Endometrial microvascular endothelial cells (primary cell): Measurements from ENCODE around the gene PTTG1IP. TPM values are rescaled to one million over a fixed set of nuclear protein-coding genes. Genes with fewer than 3 reads are reported as not detected.

Experiments
- in situ Hi-C: cut with HindIII; loops from 2 replicates; pipeline ENCODE4 v1.10.0; 2017; ENCODE audit warnings: low sequenced_read_pairs, low pct_unique_long_range_greater_than_20kb; ENCODE audit errors: inconsistent ontology term
- total RNA-seq: library from RNA; depleted of rRNA; stranded (reverse); fragments of >200 nt; gene quantifications from one replicate; pipeline ENCODE4 v1.2.3, GENCODE V29; 2015; ENCODE audit errors: inconsistent ontology term

PTTG1IP gene
- total RNA-seq, 1 donor from 2014 or later: 494 TPM

- in situ Hi-C loops: no loop called here
Measured at GRCh38 chr21:44853601-44854390, 19.7 kb downstream of the PTTG1IP start.

- in situ Hi-C loops: no loop called here
Measured at GRCh38 chr21:44850905-44851657, 22.4 kb downstream of the PTTG1IP start.

- in situ Hi-C loops: no loop called here
Measured at GRCh38 chr21:44850208-44850800, 23.2 kb downstream of the PTTG1IP start.

GRCh38 chr21:44849616-44850130 is 23.8 kb downstream of the PTTG1IP start:
- in situ Hi-C loops: no loop called here

GRCh38 chr21:44848821-44849521 is 24.5 kb downstream of the PTTG1IP start:
- in situ Hi-C loops: no loop called here

GRCh38 chr21:44847261-44848056 is 26.0 kb downstream of the PTTG1IP start:
- in situ Hi-C loops: no loop called here

GRCh38 chr21:44846485-44847260 is 26.8 kb downstream of the PTTG1IP start:
- in situ Hi-C loops: no loop called here

GRCh38 chr21:44846224-44846484 is 27.3 kb downstream of the PTTG1IP start:
- in situ Hi-C loops: no loop called here

- in situ Hi-C loops: no loop called here
Measured at GRCh38 chr21:44845418-44846223, 27.9 kb downstream of the PTTG1IP start.

- in situ Hi-C loops: no loop called here
Measured at GRCh38 chr21:44844256-44844655, 29.2 kb downstream of the PTTG1IP start.

GRCh38 chr21:44842721-44843445 is 30.6 kb downstream of the PTTG1IP start:
- in situ Hi-C loops: no loop called here

GRCh38 chr21:44842087-44842486 is 31.4 kb downstream of the PTTG1IP start:
- in situ Hi-C loops: no loop called here

GRCh38 chr21:44840771-44841170 is 32.7 kb downstream of the PTTG1IP start:
- in situ Hi-C loops: no loop called here

GRCh38 chr21:44838951-44839350 is 34.5 kb downstream of the PTTG1IP start:
- in situ Hi-C loops: no loop called here

GRCh38 chr21:44838039-44838895 is 35.2 kb downstream of the PTTG1IP start:
- in situ Hi-C loops: no loop called here

GRCh38 chr21:44837537-44837936 is 36.0 kb downstream of the PTTG1IP start:
- in situ Hi-C loops: no loop called here
